TTC549 (cell line): ENCODE results near the gene SH3D19.
"Not testable (repeated sequence)": the region's sequence is repeated elsewhere in the genome, so short reads cannot be mapped to it uniquely, and the experiment has no call there.

Experiments used
- FAIRE-seq: peaks from 2 replicates; lab custom pipeline; 2012; peaks lifted over from hg19 to GRCh38; lab: Jason Lieb, UNC

The SH3D19 gene

GRCh38 chr4:151322570-151322969, 2.8 kb downstream of the SH3D19 start:
- no peak for FAIRE-seq

GRCh38 chr4:151322161-151322560, 3.2 kb downstream of the SH3D19 start:
- FAIRE-seq: not testable (repeated sequence)

- FAIRE-seq: no peak
These were observed 3.8 kb downstream of the SH3D19 start for GRCh38 chr4:151321586-151321985.

DNA sequence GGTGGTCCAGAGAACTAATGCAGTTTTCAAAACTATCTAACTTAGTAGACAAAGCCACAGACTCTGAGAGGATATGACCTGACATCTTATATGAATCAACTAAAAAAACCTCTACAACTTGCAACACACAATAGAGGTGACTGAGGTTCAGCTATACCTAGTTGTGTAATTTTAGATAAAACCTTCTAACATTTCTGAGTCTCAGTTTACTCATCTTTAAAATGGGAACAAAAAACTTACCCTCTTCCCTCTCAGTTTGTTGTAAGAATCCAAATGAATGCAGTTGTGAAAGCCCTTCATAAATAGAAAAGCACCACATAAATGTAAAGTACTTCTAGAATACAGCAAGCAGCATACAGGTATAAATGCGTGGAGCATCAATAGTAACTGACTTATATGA, 5.9 kb downstream of the SH3D19 start:
- FAIRE-seq: no peak

GRCh38 chr4:151318307-151319006, 6.9 kb downstream of the SH3D19 start:
- no peak for FAIRE-seq

- FAIRE-seq: no peak
These were observed 8.8 kb downstream of the SH3D19 start for GRCh38 chr4:151316645-151317044.

GRCh38 chr4:151315212-151315886, 10.1 kb downstream of the SH3D19 start:
- no peak for FAIRE-seq

- no peak for FAIRE-seq
These were observed 10.9 kb downstream of the SH3D19 start for GRCh38 chr4:151314479-151314878.

- no peak for FAIRE-seq
These were observed 11.4 kb downstream of the SH3D19 start for GRCh38 chr4:151314010-151314355.

DNA sequence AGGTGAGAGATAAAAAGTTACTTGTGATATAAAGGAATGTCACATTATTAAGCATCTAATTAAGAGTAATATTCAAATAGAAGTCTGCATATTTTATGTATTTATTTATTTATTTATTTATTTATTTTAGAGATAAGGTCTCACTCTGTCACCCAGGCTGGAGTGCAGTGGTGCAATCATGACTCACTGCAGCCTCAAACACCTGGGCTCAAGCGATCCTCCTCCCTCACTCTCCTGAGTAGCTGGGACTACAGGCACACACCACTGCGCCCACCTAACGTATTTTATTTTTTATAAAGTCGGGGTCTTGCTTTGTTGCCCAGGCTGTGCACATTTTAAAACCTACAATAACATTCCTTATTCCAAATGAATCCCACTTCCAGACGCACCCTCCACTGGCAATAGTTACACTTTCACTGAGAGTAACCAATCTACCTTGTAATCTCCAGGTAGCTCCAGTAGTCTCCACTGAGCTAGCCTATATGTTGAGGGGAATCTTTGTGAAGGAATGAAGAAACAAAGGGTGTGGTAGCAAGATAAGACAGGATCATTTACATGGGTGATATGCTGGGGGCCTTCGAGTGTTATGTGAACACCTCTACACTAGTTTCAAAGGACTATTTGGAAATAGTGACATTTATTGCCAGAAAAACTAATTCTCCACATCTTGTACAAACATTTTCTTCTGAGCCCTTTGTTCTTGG, 11.9 kb downstream of the SH3D19 start:
- no peak for FAIRE-seq

DNA sequence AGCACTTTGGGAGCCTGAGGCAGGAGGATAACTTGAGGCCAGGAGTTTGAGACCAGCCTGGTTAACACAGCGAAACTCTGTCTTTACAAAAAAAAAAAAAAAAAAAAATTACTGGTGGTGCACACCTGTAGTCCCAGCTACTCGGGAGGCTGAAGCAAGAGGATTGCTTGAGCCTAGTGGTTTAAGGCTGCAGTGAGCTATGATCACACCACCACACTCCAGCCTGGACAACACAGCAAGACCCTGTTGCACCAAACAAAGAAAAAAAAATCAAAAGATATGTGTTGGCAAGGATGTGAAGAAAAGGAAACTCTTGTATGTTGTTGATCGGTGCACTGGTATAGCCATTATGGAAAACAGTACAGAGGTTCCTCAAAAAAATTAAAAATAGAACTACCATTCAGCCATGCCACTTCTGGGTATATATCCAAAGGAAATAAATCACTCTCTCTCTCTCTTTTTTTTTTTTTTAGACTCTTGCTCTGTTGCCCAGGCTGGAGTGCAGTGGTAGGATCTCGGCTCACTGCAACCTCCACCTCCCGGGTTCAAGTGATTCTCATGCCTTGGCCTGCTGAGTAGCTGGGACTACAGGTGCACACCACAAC, 15.2 kb downstream of the SH3D19 start:
- no peak for FAIRE-seq

GRCh38 chr4:151304755-151305154, 20.6 kb downstream of the SH3D19 start:
- FAIRE-seq: no peak

DNA sequence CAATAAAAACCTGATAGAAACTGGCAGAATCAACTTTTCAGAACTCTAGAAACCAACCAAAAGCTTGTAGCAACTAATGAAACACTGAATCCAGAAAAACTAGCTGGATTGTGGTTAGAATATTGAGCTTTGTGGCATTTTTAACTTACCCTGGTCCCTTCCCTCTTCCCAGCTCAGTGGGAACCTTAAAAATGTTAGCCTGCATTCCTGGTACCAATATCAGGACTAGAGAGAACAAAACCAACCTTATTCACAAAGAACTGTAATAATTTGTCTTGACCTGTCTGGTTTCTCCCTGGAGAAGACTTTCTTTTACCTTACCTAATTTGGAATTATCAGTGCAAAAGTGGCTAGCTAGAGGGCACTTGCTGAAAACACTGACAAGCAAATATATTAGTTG, 21.2 kb downstream of the SH3D19 start:
- no peak for FAIRE-seq

DNA sequence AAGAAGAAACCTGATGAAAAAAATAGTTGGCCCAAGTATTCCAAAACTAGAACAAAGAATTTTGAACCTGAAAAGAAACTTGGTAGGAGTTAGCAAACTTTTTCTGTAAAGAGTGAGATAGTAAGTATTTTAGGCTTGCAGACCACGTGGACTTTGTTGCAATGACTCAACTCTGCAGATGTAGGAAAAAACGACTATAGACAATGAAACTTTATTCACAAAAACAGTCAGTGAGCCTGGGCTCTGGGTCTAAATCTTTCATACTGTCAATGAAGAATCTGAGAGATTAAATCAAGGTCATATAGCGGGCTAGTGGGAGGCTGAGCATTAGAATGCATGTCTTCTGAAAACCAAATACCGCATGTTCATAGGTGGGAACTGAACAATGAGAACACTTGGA, 23.0 kb downstream of the SH3D19 start:
- FAIRE-seq: no peak

GRCh38 chr4:151297170-151297569, 28.2 kb downstream of the SH3D19 start:
- no peak for FAIRE-seq

DNA sequence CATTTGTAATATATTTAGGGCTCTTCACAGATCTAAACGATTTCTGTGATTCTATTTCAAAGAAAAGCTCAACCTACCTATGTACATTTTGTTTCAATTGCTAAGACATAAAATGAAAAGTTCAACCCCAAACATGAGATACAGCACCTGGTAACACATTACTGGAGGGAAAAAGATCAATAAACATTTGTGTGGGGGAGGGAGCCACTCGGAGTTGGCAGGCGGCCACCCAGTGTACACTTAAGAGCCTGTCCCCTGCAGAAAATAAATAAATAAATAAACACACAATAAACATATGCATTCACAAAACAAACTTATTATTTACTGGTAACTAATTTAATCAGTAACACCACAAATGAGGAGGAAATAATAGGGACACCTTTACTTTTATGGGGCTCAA, 29.2 kb downstream of the SH3D19 start:
- no peak for FAIRE-seq

- FAIRE-seq: no peak
These were observed 30.4 kb downstream of the SH3D19 start for GRCh38 chr4:151294833-151295496.

DNA sequence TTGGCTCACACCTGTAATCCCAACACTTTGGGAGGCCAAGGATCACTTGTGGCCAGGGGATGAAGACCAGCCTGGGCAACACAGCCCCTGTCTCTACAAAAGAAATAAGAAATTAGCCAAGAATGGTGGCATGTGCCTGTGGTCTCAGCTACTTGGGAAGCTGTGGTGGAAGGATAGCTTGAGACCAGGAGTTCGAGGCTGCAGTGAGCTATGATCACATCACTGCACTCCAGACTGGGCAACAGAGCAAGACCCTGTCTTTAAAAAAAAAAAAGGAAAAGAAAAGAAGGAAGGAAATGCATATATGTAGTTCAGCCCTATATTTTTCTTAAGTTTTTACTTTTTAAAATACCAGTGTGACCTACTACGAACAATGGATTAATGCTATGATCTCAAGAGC, 33.4 kb downstream of the SH3D19 start:
- FAIRE-seq: no peak

- no peak for FAIRE-seq
These were observed 33.9 kb downstream of the SH3D19 start for GRCh38 chr4:151291485-151291884.

GRCh38 chr4:151287409-151287808, 38.0 kb downstream of the SH3D19 start:
- FAIRE-seq: no peak

- FAIRE-seq: no peak
These were observed 40.7 kb downstream of the SH3D19 start for GRCh38 chr4:151284534-151285245.
